ENCODE data around the gene NAGA.

DNA sequence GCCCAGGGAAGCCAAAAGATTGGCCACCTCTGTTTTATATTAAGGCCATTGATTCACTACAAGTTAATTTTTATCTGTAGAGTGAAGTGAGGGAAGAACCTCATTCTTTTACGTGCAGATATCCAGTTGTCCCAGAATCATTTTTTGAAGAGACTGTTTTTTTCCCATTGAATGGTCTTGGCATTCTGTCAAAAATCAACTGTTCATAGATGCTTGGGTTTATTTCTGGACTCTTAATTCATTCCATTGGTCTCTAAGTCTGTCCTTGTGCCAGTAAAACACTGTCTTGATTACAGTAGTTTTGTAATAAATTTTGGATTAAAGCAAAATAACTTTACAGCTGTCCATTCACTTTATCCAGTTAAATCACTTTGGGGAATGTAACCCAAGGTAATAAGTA is 45.2 kb downstream of the NAGA start:
- TF ChIP-seq, protein P1, sequence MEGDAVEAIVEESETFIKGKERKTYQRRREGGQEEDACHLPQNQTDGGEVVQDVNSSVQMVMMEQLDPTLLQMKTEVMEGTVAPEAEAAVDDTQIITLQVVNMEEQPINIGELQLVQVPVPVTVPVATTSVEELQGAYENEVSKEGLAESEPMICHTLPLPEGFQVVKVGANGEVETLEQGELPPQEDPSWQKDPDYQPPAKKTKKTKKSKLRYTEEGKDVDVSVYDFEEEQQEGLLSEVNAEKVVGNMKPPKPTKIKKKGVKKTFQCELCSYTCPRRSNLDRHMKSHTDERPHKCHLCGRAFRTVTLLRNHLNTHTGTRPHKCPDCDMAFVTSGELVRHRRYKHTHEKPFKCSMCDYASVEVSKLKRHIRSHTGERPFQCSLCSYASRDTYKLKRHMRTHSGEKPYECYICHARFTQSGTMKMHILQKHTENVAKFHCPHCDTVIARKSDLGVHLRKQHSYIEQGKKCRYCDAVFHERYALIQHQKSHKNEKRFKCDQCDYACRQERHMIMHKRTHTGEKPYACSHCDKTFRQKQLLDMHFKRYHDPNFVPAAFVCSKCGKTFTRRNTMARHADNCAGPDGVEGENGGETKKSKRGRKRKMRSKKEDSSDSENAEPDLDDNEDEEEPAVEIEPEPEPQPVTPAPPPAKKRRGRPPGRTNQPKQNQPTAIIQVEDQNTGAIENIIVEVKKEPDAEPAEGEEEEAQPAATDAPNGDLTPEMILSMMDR (IDR thresholded peaks at IDR 0.05; ENCODE audit: extremely low read depth in 1 of 2, insufficient read depth in 1 of 2, low read depth in 1 of 2, low read length in 2 of 2): no peak
- TF ChIP-seq EZH2 (IDR thresholded peaks at IDR 0.05; ENCODE audit: borderline replicate concordance, low read depth, low read length, severe bottlenecking): no peak
- TF ChIP-seq POLR2A (IDR thresholded peaks at IDR 0.05; ENCODE audit: low read depth, low read length): no peak

Measured in endothelial cell of umbilical vein (primary cell).